ENCODE measurements around the gene MOV10.

GRCh38 chr1:112638110-112638428 is 36.4 kb upstream of the MOV10 start:
- TF ChIP-seq POLR2AphosphoS5 (IDR thresholded peaks at IDR 0.05; ENCODE audit: insufficient read depth in 1 of 2, low read depth in 1 of 2) (no peak), CTCF (IDR thresholded peaks at IDR 0.05) (no peak), POLR2A (IDR thresholded peaks at IDR 0.05) (no peak)
